HepG2 (cell line): Measurements from ENCODE around the gene PC. TPM values are rescaled to one million over a fixed set of nuclear protein-coding genes. Genes with fewer than 3 reads are reported as not detected.

Experiments
- AHR ChIP-seq: IDR thresholded peaks from 2 replicates; pipeline ENCODE4 v1.6.1; 2018; ENCODE audit warnings: missing genetic modification reagents, missing compliant biosample characterization
- IKZF4 ChIP-seq: sonication (generic); formaldehyde crosslinking; IDR thresholded peaks from 2 replicates; pipeline ENCODE4 v1.5.1; 2020; ENCODE audit warnings: borderline replicate concordance, mild to moderate bottlenecking, low read depth, missing genetic modification reagents; ENCODE audit errors: not compliant biosample characterization
- NBN ChIP-seq: fragments of 450-650 bp; conservative IDR thresholded peaks from 2 replicates; pipeline ENCODE4 v1.6.1; 2017
- PPARG ChIP-seq: conservative IDR thresholded peaks from 2 replicates; pipeline ENCODE4 v1.6.1; 2016; ENCODE audit warnings: missing biosample characterization, missing genetic modification reagents
- RBM22 ChIP-seq: fragments of 200-400 bp; formaldehyde crosslinking; optimal IDR thresholded peaks from 2 replicates; pipeline ENCODE3; 2017; ENCODE audit warnings: mild to moderate bottlenecking, low read length, moderate library complexity
- RBM39 ChIP-seq: fragments of 200-400 bp; formaldehyde crosslinking; IDR thresholded peaks from one replicate; pipeline ENCODE4 v1.6.1; 2018; ENCODE audit warnings: antibody characterized with exemption, mild to moderate bottlenecking, low read depth, low read length; ENCODE audit not compliant: poor library complexity, severe bottlenecking
- TAF1 ChIP-seq: sonication (generic); formaldehyde crosslinking; IDR thresholded peaks from 2 replicates; pipeline ENCODE4 v1.4.0; 2020; ENCODE audit warnings: missing genetic modification reagents
- TMF1 ChIP-seq: sonication (generic); formaldehyde crosslinking; IDR thresholded peaks from 2 replicates; pipeline ENCODE4 v1.8.1; 2022; ENCODE audit warnings: low read depth, missing genetic modification reagents
- TSC22D2 ChIP-seq: sonication (generic); formaldehyde crosslinking; IDR thresholded peaks from 2 replicates; pipeline ENCODE4 v1.5.1; 2020; ENCODE audit warnings: missing genetic modification reagents, mild to moderate bottlenecking, borderline replicate concordance
- WIZ ChIP-seq: sonication (generic); formaldehyde crosslinking; IDR thresholded peaks from 2 replicates; pipeline ENCODE4 v1.5.1; 2020; ENCODE audit warnings: mild to moderate bottlenecking, missing genetic modification reagents
- ZFY ChIP-seq: sonication (generic); formaldehyde crosslinking; IDR thresholded peaks from 2 replicates; pipeline ENCODE4 v1.4.0; 2020; ENCODE audit warnings: missing genetic modification reagents
- ZIK1 ChIP-seq: sonication (generic); formaldehyde crosslinking; IDR thresholded peaks from 2 replicates; pipeline ENCODE4 v1.5.0; 2020; ENCODE audit warnings: mild to moderate bottlenecking, low read depth, missing genetic modification reagents, borderline replicate concordance
- ZMAT3 ChIP-seq: sonication (generic); formaldehyde crosslinking; conservative IDR thresholded peaks from 2 replicates; pipeline ENCODE4 v1.7.0; 2021; ENCODE audit warnings: missing genetic modification reagents
- ZMYM2 ChIP-seq: sonication (generic); formaldehyde crosslinking; IDR thresholded peaks from 2 replicates; pipeline ENCODE4 v1.8.0; 2022; ENCODE audit warnings: mild to moderate bottlenecking, missing genetic modification reagents
- ZNF33B ChIP-seq: sonication (generic); formaldehyde crosslinking; IDR thresholded peaks from 2 replicates; pipeline ENCODE4 v1.5.1; 2020; ENCODE audit warnings: mild to moderate bottlenecking, missing genetic modification reagents
- ZNF788 ChIP-seq: sonication (generic); formaldehyde crosslinking; IDR thresholded peaks from 2 replicates; pipeline ENCODE4 v1.5.0; 2020; ENCODE audit warnings: mild to moderate bottlenecking, missing genetic modification reagents, borderline replicate concordance
- polyA plus RNA-seq, 8 experiments: library from polyadenylated mRNA; depleted of rRNA in 3 of 8; stranded (reverse) in 7 of 8; unstranded in 1 of 8; fragments of >200 nt; fragmentation: Illumina TruSeq in 4 of 8; extraction: Trizol in 4 of 8; gene quantifications; 2 replicates each; pipeline versions ENCODE4 v1.2.1 to v1.2.3, GENCODE V29; 2011 to 2016; ENCODE audit warnings: low read depth in 4 of 8, missing spikeins in 1 of 8, mixed read lengths in 1 of 8; ENCODE audit not compliant: insufficient read depth in 1 of 8
- total RNA-seq, 5 experiments: library from RNA; depleted of rRNA; stranded (reverse); fragments of >200 nt; fragmentation: Illumina TruSeq; extraction: Trizol; gene quantifications; 2 replicates each; pipeline ENCODE4 v1.2.3, GENCODE V29; 2016; ENCODE audit warnings: low read depth in 1 of 5
- TF ChIP-seq, protein P1 (sequence below): sonication (generic); formaldehyde crosslinking; conservative IDR thresholded peaks from 2 replicates; pipeline ENCODE4 v1.8.0; 2022; ENCODE audit warnings: mild to moderate bottlenecking, moderate library complexity, missing genetic modification reagents
- TF ChIP-seq, protein P2 (sequence below): sonication (generic); formaldehyde crosslinking; IDR thresholded peaks from 2 replicates; pipeline ENCODE4 v1.4.0; 2020; ENCODE audit warnings: mild to moderate bottlenecking, missing genetic modification reagents
- TF ChIP-seq, protein P3 (sequence below): sonication (generic); formaldehyde crosslinking; IDR thresholded peaks from 2 replicates; pipeline ENCODE4 v1.4.0; 2020; ENCODE audit warnings: missing genetic modification reagents, borderline replicate concordance
- TF ChIP-seq, protein P4 (sequence below): IDR thresholded peaks from 2 replicates; pipeline ENCODE4 v1.6.1; 2016; ENCODE audit warnings: low read depth
- TF ChIP-seq, protein P5 (sequence below): sonication (generic); formaldehyde crosslinking; IDR thresholded peaks from 2 replicates; pipeline ENCODE4 v1.8.1; 2023; ENCODE audit warnings: mild to moderate bottlenecking, missing genetic modification reagents, borderline replicate concordance
- TF ChIP-seq, protein P6 (sequence below): IDR thresholded peaks from 2 replicates; pipeline ENCODE4 v1.6.1; 2016

PC gene
- total and polyA plus RNA-seq, 2 of the 13 experiments (the other 11 are each of a cell fraction or from before 2014, with no cell fraction given): 29.0 to 39.0 TPM

DNA sequence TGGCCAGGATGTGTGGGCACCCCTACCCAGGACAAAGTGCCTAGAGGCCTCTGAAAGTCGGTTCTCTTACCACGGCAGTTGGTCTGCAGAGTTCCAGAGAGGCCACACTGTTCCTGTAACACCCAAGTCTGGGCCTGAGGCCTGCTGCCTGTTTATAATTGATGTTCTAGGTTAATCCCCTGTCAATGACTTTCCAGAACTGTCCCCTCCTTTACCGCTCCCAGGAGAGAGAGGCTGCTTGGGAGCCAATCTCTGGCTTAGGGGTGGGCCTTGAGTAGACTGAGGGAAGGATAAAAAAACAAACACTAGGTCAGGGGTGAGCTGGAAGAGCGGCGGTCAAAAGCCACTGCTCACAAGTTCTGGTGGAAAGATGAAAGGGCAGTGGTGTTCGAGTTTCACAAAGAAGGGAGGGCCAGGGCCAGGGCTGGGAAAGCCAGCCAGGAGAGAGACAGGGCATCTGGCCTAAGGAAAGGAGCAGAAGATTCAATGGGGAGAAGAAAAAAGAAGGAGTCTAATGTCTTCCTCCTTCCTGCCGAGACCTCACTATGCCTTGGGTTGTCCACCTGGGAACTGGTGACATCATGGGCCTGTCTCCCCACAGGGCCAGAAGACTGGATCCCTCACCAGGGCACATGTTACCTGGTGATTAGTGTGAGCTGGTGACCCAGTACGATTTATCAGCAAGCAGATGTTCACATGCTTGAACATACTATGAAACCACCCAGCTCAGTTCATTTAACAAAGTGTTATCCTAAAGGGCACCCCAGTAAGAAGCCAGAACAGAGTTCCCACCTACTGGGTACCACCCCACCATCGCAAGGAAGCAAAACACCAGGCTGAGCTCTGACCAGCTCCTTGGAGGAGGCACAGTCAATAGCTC is 50.2 kb downstream of the PC start (continued):
- TF ChIP-seq ZNF33B (CRISPR knock-in tag) (no peak), PPARG (CRISPR knock-in tag) (peak; percentile 99), TAF1 (CRISPR knock-in tag) (peak; percentile 33; the same call in 1 of the 2 replicates), ZMAT3 (CRISPR knock-in tag) (no peak; the same call in 1 of the 2 replicates), IKZF4 (CRISPR knock-in tag) (no peak), ZFY (peak; percentile 68), ZIK1 (no peak), NBN (no peak), AHR (CRISPR knock-in tag) (no peak), RBM39 (no peak), ZNF788 (no peak), ZMYM2 (CRISPR knock-in tag) (no peak), WIZ (CRISPR knock-in tag) (no peak), TMF1 (CRISPR knock-in tag) (no peak), RBM22 (no peak), TSC22D2 (no peak)
- TF ChIP-seq, protein P1, sequence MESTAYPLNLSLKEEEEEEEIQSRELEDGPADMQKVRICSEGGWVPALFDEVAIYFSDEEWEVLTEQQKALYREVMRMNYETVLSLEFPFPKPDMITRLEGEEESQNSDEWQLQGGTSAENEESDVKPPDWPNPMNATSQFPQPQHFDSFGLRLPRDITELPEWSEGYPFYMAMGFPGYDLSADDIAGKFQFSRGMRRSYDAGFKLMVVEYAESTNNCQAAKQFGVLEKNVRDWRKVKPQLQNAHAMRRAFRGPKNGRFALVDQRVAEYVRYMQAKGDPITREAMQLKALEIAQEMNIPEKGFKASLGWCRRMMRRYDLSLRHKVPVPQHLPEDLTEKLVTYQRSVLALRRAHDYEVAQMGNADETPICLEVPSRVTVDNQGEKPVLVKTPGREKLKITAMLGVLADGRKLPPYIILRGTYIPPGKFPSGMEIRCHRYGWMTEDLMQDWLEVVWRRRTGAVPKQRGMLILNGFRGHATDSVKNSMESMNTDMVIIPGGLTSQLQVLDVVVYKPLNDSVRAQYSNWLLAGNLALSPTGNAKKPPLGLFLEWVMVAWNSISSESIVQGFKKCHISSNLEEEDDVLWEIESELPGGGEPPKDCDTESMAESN (CRISPR knock-in tag): 0 out of 2 replicates have a peak, but pooled peaks have one; percentile 8
- TF ChIP-seq, protein P2, sequence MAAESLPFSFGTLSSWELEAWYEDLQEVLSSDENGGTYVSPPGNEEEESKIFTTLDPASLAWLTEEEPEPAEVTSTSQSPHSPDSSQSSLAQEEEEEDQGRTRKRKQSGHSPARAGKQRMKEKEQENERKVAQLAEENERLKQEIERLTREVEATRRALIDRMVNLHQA: no peak
- TF ChIP-seq, protein P3, sequence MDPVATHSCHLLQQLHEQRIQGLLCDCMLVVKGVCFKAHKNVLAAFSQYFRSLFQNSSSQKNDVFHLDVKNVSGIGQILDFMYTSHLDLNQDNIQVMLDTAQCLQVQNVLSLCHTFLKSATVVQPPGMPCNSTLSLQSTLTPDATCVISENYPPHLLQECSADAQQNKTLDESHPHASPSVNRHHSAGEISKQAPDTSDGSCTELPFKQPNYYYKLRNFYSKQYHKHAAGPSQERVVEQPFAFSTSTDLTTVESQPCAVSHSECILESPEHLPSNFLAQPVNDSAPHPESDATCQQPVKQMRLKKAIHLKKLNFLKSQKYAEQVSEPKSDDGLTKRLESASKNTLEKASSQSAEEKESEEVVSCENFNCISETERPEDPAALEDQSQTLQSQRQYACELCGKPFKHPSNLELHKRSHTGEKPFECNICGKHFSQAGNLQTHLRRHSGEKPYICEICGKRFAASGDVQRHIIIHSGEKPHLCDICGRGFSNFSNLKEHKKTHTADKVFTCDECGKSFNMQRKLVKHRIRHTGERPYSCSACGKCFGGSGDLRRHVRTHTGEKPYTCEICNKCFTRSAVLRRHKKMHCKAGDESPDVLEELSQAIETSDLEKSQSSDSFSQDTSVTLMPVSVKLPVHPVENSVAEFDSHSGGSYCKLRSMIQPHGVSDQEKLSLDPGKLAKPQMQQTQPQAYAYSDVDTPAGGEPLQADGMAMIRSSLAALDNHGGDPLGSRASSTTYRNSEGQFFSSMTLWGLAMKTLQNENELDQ: no peak
- TF ChIP-seq, protein P4, sequence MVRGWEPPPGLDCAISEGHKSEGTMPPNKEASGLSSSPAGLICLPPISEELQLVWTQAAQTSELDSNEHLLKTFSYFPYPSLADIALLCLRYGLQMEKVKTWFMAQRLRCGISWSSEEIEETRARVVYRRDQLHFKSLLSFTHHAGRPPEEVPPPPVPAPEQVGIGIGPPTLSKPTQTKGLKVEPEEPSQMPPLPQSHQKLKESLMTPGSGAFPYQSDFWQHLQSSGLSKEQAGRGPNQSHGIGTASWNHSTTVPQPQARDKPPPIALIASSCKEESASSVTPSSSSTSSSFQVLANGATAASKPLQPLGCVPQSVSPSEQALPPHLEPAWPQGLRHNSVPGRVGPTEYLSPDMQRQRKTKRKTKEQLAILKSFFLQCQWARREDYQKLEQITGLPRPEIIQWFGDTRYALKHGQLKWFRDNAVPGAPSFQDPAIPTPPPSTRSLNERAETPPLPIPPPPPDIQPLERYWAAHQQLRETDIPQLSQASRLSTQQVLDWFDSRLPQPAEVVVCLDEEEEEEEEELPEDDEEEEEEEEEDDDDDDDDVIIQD (CRISPR knock-in tag): 0 out of 2 replicates have a peak, but pooled peaks have one; percentile 18
- TF ChIP-seq, protein P5, sequence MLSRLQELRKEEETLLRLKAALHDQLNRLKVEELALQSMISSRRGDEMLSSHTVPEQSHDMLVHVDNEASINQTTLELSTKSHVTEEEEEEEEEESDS (CRISPR knock-in tag): 0 out of 2 replicates have a peak, but pooled peaks have one; percentile 42
- TF ChIP-seq, protein P6, sequence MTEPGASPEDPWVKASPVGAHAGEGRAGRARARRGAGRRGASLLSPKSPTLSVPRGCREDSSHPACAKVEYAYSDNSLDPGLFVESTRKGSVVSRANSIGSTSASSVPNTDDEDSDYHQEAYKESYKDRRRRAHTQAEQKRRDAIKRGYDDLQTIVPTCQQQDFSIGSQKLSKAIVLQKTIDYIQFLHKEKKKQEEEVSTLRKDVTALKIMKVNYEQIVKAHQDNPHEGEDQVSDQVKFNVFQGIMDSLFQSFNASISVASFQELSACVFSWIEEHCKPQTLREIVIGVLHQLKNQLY (CRISPR knock-in tag): no peak
